GM18526 (cell line): ENCODE data around the gene GRB7.

Experiments
- POLR2A ChIP-seq: IDR thresholded peaks from 3 replicates; pipeline ENCODE4 v1.6.1; 2011; ENCODE audit not compliant: insufficient read length; ENCODE audit errors: extremely low read depth

GRB7 gene

DNA sequence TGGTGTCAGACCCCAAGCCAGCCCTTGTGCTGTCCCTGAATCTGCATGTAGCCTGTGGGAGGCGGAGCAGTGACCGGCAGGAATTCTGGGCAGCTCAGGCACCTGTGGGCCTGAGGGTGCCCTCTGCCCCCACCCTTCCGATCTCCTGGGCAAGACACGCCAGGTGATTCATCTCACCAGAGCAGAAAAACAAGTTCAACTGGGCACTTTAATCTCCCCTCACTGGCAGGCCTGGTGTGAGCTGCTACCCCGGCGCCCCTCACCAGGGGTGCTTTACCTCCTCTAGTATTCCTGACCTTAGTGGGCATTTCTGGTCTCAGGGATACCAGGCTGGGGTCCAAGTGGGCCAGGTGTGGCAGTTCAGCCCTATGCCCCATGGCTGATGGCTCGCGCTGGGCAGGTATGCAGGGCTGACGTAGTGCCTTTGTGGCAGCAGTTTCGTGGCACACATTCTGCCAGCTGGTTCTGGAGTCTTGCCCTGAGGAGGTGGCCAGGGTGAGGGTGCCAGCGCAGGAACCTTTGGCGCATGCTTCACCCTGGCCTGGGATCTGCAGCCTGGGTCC is 31.9 kb upstream of the GRB7 start:
- TF ChIP-seq POLR2A = no peak

DNA sequence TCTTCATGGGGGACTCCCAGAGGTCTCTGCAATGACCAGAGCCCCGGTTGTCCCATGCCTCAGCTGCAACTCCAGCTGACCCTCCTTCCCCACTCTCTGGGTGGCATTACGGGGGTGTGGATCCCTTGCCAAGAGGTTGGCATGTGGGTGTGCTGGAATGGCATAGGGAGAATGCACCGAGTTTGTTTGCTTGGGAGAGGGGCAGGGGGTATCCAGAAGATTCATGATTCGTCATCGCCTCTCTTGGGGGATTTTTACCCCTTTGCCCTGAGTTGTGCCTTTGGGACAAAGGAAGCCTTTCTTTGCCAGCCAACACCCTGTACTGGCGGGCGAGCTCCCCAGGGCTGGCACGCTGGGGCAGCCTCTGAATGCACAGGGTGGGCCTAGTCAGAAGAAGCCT is 31.4 kb upstream of the GRB7 start:
- TF ChIP-seq POLR2A = no peak

DNA sequence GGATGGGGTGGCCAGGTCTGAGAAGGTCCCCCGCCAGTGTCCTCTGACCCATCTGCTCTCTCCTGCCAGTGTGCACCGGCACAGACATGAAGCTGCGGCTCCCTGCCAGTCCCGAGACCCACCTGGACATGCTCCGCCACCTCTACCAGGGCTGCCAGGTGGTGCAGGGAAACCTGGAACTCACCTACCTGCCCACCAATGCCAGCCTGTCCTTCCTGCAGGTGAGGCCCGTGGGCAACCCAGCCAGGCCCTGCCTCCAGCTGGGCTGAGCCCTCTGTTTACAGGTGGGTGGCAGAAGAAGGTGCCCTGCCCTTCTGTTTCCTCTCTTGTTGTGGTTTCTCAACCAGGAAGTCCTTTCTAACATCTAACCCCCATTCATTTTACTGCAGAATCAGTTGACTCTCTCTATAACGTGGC is 30.8 kb upstream of the GRB7 start:
- TF ChIP-seq POLR2A = no peak

DNA sequence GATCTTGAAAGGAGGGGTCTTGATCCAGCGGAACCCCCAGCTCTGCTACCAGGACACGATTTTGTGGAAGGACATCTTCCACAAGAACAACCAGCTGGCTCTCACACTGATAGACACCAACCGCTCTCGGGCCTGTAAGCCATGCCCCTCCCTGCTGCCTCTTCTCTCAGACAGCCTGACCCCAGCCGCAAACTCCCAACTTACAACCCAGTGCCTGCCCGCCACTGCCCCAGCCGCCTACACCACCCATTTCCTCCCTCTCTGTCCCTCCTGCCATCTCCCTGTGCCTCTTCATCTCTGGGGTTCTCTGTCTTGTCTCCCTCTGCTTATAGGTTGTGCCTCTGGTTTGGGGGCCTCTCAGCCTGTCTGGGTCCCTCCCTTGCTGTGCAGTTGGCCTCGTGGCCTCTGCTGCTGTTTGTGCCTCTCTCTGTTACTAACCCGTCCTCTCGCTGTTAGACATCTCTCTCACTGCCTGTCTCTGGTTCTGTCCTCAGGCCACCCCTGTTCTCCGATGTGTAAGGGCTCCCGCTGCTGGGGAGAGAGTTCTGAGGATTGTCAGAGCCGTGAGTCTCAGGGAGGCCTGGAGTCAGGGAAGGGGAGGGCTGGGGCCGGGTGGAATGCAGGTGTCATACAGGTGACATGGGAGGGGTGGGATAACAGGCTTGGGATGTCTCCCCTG is 28.3 kb upstream of the GRB7 start:
- no peak for TF ChIP-seq POLR2A

DNA sequence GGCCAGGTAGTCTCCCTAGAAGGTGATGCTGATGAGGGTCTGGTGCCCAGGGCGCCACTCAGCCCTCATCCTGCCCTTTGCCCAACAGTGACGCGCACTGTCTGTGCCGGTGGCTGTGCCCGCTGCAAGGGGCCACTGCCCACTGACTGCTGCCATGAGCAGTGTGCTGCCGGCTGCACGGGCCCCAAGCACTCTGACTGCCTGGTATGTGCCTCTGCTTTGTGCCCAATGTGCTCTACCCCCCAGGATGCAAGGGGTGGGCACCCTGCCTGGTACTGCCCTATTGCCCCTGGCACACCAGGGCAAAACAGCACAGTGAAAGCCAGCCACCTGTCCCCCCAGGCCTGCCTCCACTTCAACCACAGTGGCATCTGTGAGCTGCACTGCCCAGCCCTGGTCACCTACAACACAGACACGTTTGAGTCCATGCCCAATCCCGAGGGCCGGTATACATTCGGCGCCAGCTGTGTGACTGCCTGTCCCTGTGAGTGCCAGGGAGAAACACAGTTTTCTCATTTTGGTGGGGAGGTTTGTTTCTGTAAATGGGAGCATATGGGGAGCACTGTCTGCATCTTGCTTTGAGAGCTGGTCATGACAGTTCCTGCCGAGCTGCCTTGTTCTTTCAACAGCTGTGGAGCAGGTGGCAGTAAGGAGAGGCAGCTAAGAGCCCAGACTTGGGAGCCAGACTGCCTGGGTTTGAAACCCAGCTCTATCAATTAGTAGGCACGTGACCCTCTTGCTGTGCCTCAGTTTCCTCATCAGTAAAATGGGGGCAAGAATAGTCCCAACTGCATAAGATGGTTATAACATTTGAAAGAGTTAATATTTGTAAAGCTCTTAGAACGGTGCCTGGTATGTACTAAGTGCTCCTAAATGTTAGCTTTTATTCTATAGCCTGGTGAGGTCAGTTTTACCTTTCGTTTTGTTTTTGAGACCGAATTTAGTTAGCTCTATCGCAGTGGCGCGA is 27.5 kb upstream of the GRB7 start:
- no peak for TF ChIP-seq POLR2A

DNA sequence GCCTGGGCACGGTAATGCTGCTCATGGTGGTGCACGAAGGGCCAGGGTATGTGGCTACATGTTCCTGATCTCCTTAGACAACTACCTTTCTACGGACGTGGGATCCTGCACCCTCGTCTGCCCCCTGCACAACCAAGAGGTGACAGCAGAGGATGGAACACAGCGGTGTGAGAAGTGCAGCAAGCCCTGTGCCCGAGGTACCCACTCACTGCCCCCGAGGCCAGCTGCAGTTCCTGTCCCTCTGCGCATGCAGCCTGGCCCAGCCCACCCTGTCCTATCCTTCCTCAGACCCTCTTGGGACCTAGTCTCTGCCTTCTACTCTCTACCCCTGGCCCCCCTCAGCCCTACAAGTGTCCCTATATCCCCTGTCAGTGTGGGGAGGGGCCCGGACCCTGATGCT is 25.9 kb upstream of the GRB7 start:
- TF ChIP-seq POLR2A = no peak

DNA sequence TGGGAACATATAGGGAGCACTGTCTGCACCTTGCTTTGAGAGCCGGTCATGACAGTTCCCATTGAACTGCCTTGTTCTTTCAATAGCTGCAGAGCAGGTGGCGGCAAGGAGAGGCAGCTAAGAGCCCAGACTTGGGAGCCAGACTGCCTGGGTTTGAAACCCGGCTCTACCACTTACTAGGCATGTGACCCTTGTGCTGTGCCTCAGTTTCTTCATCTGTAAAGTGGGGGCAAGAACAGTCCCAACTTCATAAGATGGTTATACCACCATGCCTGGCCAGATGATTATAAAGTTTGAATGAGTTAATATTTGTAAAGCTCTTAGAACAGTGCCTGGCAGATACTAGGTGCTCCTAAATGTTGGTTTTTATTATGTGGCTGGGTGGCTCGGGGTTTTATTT is 23.5 kb upstream of the GRB7 start:
- no peak for TF ChIP-seq POLR2A

DNA sequence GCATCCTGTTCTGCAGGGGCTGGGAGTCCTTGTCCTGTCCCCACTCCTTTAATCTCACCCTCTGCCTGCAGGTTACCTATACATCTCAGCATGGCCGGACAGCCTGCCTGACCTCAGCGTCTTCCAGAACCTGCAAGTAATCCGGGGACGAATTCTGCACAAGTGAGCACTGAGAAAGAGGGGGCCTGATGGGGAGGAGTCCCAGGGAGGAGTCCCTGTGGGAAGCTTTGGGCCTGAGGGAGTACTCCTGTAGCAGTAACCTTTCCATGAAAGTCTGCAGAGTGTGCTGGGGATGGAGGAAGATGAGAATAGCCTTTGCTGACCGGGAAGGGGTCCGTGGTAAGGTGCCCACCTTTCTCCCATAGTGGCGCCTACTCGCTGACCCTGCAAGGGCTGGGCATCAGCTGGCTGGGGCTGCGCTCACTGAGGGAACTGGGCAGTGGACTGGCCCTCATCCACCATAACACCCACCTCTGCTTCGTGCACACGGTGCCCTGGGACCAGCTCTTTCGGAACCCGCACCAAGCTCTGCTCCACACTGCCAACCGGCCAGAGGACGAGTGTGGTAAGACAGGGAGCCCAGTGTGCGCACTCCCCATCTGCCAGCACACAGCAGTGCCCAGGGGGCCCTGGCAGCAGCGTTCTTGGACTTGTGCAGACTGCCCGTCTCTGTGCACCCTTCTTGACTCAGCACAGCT is 22.2 kb upstream of the GRB7 start:
- no peak for TF ChIP-seq POLR2A

DNA sequence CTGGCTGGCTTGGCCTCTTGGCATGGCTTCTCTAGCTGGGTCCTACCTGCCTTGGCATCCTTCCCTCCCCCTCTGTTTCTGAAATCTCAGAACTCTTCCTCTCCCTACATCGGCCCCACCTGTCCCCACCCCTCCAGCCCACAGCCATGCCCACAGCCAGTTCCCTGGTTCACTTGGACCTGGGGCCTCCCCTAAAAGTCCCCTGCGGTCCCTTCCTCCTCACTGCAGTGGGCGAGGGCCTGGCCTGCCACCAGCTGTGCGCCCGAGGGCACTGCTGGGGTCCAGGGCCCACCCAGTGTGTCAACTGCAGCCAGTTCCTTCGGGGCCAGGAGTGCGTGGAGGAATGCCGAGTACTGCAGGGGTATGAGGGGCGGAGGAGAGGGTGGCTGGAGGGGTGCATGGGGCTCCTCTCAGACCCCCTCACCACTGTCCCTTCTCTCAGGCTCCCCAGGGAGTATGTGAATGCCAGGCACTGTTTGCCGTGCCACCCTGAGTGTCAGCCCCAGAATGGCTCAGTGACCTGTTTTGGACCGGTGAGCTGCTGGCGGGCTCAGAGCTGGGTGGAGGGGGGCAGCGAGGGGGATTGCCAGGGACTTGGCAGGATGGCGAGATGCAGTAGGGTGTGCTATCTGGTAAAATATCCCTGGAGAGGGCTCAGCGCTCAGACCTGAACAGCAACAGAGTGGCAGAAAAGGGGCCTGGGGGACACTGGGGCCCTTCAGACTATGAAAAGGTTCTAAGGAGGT is 21.5 kb upstream of the GRB7 start:
- TF ChIP-seq POLR2A = no peak

DNA sequence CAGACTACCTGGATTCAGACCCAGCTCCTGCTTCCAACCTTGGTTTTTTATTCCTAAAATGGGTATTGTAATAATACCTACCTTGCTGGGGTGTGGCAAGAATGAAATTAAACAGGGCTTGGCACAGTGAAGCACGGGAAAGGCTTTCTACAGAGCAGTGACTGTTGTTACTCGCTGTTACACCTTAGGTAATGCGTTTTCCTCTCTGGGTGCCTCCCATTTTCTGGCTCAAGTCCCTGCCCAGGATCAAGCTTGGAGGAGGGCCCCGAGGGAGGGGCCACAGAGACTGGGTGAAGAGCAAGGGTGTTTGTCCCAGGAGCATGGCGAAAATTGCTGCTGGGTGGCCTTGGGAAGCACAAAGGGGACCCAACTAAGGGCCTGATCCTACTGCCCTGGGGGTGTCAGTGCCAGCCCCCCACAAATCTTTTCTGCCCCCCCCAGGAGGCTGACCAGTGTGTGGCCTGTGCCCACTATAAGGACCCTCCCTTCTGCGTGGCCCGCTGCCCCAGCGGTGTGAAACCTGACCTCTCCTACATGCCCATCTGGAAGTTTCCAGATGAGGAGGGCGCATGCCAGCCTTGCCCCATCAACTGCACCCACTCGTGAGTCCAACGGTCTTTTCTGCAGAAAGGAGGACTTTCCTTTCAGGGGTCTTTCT is 20.7 kb upstream of the GRB7 start:
- no peak for TF ChIP-seq POLR2A

DNA sequence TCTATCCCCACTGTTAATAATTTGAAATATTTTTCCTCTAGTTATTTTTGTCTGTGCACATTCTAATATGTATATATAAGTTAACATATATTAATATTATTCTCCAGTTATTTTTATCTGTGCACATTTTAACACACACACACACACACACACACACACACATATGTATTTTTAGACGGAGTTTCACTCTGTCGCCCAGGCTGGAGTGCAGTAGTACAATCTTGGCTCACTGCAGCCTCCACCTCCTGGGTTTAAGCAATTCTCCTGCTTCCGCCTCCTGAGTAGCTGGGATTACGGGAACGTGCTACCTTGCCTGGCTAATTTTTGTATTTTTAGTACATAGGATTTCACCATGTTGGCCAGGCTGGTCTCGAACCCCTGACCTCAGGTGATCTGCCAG is 20.1 kb upstream of the GRB7 start:
- no peak for TF ChIP-seq POLR2A

DNA sequence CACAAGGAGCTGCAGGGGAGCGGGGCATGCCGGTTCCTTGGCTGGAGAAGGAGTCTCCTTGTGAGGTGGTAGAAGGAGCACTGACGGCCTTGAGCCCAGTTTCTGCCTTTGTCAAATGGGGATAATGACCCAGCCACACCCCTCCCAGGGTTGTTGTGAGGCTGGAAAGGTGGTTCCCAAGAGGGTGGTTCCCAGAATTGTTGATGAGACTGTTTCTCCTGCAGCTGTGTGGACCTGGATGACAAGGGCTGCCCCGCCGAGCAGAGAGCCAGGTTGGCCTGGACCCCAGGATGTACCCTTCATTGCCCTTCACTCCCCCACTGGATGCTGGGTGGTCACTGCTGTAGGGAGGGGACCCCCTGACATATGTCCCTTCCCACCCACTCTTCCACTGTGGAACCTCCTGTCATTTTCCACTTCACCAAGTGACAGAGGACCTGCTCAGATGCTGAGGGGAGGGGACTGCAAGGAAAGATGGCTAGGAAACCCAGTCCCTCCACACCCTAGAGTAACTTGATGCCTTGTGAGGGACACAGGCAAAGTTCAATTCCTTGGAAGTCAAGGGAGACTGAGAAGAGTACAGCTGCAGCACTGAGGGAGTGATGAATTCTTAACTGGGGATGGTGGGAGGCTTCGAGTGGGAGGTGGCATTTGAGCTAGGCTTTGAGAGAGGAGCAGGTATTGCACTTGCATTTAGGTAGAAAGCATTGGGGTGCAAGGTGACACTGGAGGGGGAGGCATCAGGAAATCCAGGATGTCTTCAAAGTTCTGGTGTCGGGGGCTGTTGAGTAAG is 18.0 kb upstream of the GRB7 start:
- no peak for TF ChIP-seq POLR2A

DNA sequence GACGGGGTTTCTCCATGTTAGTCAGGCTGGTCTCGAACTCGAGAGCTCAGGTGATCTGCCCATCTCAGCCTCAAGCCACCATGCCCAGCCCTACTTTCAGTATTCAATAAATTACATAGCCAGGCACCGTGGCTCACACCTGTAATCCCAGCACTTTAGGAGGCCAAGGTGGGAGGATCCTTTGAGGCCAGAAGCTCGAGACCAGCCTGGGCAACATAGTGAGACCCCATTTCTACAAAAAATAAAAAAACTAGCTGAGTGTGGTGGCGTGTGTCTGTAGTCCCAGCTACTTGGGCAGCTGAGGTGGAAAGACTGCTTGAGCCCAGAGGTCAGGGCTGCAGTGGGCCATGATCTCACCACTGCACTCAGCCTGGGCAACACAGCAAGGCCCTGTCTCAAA is 15.6 kb upstream of the GRB7 start:
- TF ChIP-seq POLR2A = no peak
